AG09309 (cell line): ENCODE measurements around the gene IGF2BP3.

Experiments used
- DNase-seq: peaks from one replicate; pipeline ENCODE4 v3.0.0-alpha.2; 2010; ENCODE audit warnings: low read depth
- H3K4me3 ChIP-seq: 2 replicates; pipeline ENCODE4 v1.5.1; 2011; ENCODE audit warnings: mild to moderate bottlenecking, low read depth, low read length, moderate library complexity; ENCODE audit not compliant: control insufficient read depth
- CTCF ChIP-seq: IDR thresholded peaks from 2 replicates; pipeline ENCODE4 v1.5.1; 2011; ENCODE audit warnings: mild to moderate bottlenecking, low read depth, low read length, inconsistent platforms; ENCODE audit not compliant: insufficient read depth, control insufficient read depth; ENCODE audit errors: missing control alignments

IGF2BP3 gene

GRCh38 chr7:23385140-23385539 is 85.2 kb downstream of the IGF2BP3 start:
- no peak for TF ChIP-seq CTCF
- no peak overlapping the region for H3K4me3 ChIP-seq

DNA sequence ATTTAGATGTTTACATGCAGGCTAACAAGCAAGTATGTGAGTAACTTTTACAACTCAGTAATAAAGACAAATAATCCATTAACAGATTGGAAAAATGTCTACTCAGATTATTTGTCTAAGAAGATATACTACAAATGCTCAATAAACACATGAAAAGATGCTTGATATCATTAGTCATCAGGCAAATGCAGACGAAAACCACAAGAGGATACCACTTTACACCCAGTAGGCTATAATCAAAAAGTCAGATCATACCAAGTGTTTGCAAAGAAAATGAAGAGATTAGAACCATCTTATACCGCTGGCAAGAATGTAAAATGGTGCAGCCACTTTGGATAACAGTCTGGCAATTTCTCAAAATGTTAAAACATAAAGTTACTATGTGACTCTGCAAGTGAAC is 87.1 kb downstream of the IGF2BP3 start:
- DNase-seq, result no peak
- no peak for TF ChIP-seq CTCF
- H3K4me3 ChIP-seq, result no peak overlapping the region

More at GRCh38 chr7:23385140-23385539, 85.2 kb downstream of the IGF2BP3 start:
- DNase-seq, result no peak

GRCh38 chr7:23380961-23381360 is 89.3 kb downstream of the IGF2BP3 start:
- no peak overlapping the region for H3K4me3 ChIP-seq
- no peak for DNase-seq
- TF ChIP-seq CTCF, result no peak

GRCh38 chr7:23380556-23380955 is 89.7 kb downstream of the IGF2BP3 start:
- no peak for TF ChIP-seq CTCF
- no peak for DNase-seq
- H3K4me3 ChIP-seq, result no peak overlapping the region

DNA sequence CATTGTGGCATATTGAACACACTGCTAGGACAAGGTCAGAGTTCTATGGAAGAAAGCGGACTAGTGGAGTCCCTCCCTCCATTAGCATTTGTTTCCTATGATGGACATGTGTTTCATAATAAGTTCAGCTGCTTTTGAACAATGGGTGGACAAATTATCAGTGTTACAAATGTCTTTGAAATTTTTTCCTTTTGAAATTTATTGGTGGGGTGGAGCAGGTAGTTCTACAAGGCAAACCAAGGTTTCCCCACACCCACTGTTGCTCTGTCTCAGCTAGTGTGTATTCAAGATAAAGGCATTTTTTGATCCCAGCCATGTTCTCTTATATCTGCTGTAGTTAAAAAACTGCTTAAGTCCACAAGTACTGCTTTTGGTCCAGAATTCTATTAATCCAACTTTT is 91.3 kb downstream of the IGF2BP3 start:
- no peak overlapping the region for H3K4me3 ChIP-seq
- no peak for DNase-seq
- no peak for TF ChIP-seq CTCF

DNA sequence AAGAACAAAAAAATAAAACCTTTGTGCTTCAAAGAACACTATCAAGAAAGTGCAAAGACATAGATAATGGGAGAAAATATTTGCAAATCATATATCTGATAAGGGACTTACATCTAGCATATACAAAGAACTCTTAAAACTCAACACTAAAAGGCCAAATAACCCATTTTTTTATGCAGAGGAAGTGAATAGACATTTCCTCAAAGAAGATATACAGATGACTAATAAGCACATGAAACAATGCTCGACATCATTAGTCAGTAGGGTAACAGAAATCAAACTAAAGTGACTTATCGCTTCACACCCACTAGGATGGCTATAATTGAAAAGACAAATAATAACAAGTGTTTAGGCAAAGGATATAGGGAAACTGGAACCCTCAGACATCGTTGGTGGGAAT is 93.2 kb downstream of the IGF2BP3 start:
- no peak for TF ChIP-seq CTCF
- H3K4me3 ChIP-seq, result no peak overlapping the region
- no peak for DNase-seq
